AG04449 (cell line): Measurements from ENCODE around the gene TENM3.
A peak's percentile ranks its signal among the peaks of the same experiment; 100 is the strongest.

ENCODE experiments used
- CTCF ChIA-PET: fragments of 350-600 bp; formaldehyde crosslinking; extraction: SDS; loops from one replicate; lab custom pipeline; 2021; ENCODE audit warnings: antibody characterized with exemption; lab: Yijun Ruan, JAX
- POLR2A ChIA-PET: fragments of 400-600, 350-600 bp; formaldehyde crosslinking; extraction: SDS; loops from one replicate; lab custom pipeline; 2020; ENCODE audit warnings: antibody characterized with exemption, inconsistent platforms; lab: Yijun Ruan, JAX
- DNase-seq: peaks from one replicate; pipeline ENCODE4 v3.0.0-alpha.2; 2010; ENCODE audit warnings: low read depth, low spot score
- H3K4me3 ChIP-seq: 2 replicates; pipeline ENCODE4 v1.5.1; 2011; ENCODE audit warnings: low read depth, mild to moderate bottlenecking, control low read depth, low read length
- CTCF ChIP-seq: IDR thresholded peaks from one replicate; pipeline ENCODE4 v1.5.1; 2011; ENCODE audit warnings: mild to moderate bottlenecking, moderate library complexity, low read length, control low read depth, inconsistent platforms; ENCODE audit not compliant: insufficient read depth; ENCODE audit errors: missing control alignments

Gene TENM3

GRCh38 chr4:182555997-182556418, 312.8 kb downstream of the TENM3 start:
- DNase-seq: peak; percentile 71
- POLR2A ChIA-PET: no interaction called here
- no peak for TF ChIP-seq CTCF
- no peak overlapping the region for H3K4me3 ChIP-seq
- CTCF ChIA-PET: no interaction called here

GRCh38 chr4:182556580-182556979, 313.4 kb downstream of the TENM3 start:
- ChIA-PET CTCF (no interaction called here), POLR2A (no interaction called here)
- no peak overlapping the region for H3K4me3 ChIP-seq
- DNase-seq: no peak
- no peak for TF ChIP-seq CTCF

- POLR2A ChIA-PET: interaction anchor here (0.6 kb wide), 1 partner anchor 884 kb away, joined by 3 read pairs; no protein-coding TSS in a partner anchor
- no peak overlapping the region for H3K4me3 ChIP-seq
- TF ChIP-seq CTCF: peak; percentile 8
- CTCF ChIA-PET: no interaction called here
- no peak for DNase-seq
These were observed 317.2 kb downstream of the TENM3 start for GRCh38 chr4:182560358-182560757.

GRCh38 chr4:182562350-182562749, 319.1 kb downstream of the TENM3 start:
- CTCF ChIA-PET: no interaction called here
- POLR2A ChIA-PET: no interaction called here

GRCh38 chr4:182564724-182565369, 321.6 kb downstream of the TENM3 start:
- ChIA-PET CTCF (no interaction called here), POLR2A (no interaction called here)
- DNase-seq: no peak
- no peak overlapping the region for H3K4me3 ChIP-seq
- TF ChIP-seq CTCF: no peak

More at GRCh38 chr4:182562350-182562749, 319.1 kb downstream of the TENM3 start:
- H3K4me3 ChIP-seq: no peak overlapping the region
- TF ChIP-seq CTCF: no peak
- DNase-seq: no peak

- CTCF ChIA-PET: interaction anchor here (1.3 kb wide), 1 partner anchor 7 kb away, joined by 3 read pairs; no protein-coding TSS in a partner anchor
These were observed 323.9 kb downstream of the TENM3 start for GRCh38 chr4:182567119-182567518.

More at GRCh38 chr4:182567119-182567518, 323.9 kb downstream of the TENM3 start:
- DNase-seq: no peak
- no peak overlapping the region for H3K4me3 ChIP-seq
- POLR2A ChIA-PET: no interaction called here
- no peak for TF ChIP-seq CTCF
